ENCODE results near the gene MARVELD2. TPM values are rescaled to one million over a fixed set of nuclear protein-coding genes. Genes with fewer than 3 reads are reported as not detected.
"Not testable (repeated sequence)": the region's sequence is repeated elsewhere in the genome, so short reads cannot be mapped to it uniquely, and the experiment has no call there.

MARVELD2 gene
- polyA plus RNA-seq, 6 donors from 2014 or later = 0.16 to 0.36 (median 0.32) TPM; not detected in 1

- peak overlapping the region in 3 of 6 donors; percentile 23 to 63 (median 34) for H3K27ac Mint-ChIP-seq
- DNase-seq = no peak
- H3K4me3 Mint-ChIP-seq = peak overlapping the region in 6 of 8 donors; percentile 61 to 82 (median 74)
- H3K27me3 Mint-ChIP-seq = no peaks in the 10 kb centered on the region
- peaks cover 6 to 16% of the 10 kb centered on the region in 2 donors for H3K36me3 Mint-ChIP-seq
- H3K4me1 Mint-ChIP-seq = peaks cover 0 to 9% (median 0%) of the 10 kb centered on the region in 3 donors
- H3K9me3 Mint-ChIP-seq = no peaks in the 10 kb centered on the region
- no peak for ATAC-seq (ENCODE audit: low read depth in 2 of 2)
These were observed 1.3 kb downstream of the MARVELD2 start for GRCh38 chr5:69416180-69416579.

GRCh38 chr5:69416699-69417098 is 1.8 kb downstream of the MARVELD2 start:
- Mint-ChIP-seq H3K27ac (peak overlapping the region in 2 of 6 donors; percentile 23 to 34), H3K4me1 (peaks cover 0 to 9% (median 0%) of the 10 kb centered on the region in 3 donors), H3K9me3 (no peaks in the 10 kb centered on the region), H3K36me3 (peaks cover under 1 to 11% of the 10 kb centered on the region in 2 donors), H3K4me3 (peak overlapping the region in 2 of 8 donors; percentile 79 to 82), H3K27me3 (no peaks in the 10 kb centered on the region)
- DNase-seq = no peak
- ATAC-seq (ENCODE audit: low read depth in 2 of 2) = no peak

- H3K4me1 Mint-ChIP-seq = peaks cover 0 to 9% (median 0%) of the 10 kb centered on the region in 3 donors
- peaks cover 0 to 6% (median 6%) of the 10 kb centered on the region in 7 donors for H3K9me3 Mint-ChIP-seq
- no peak overlapping the region for H3K27ac Mint-ChIP-seq
- ATAC-seq (ENCODE audit: low read depth in 2 of 2) = no peak
- H3K36me3 Mint-ChIP-seq = peaks cover 0 to 10% of the 10 kb centered on the region in 2 donors
- H3K27me3 Mint-ChIP-seq = no peaks in the 10 kb centered on the region
- DNase-seq = no peak
- no peak overlapping the region for H3K4me3 Mint-ChIP-seq
These were observed 3.6 kb downstream of the MARVELD2 start for GRCh38 chr5:69418554-69418953.

- H3K9me3 Mint-ChIP-seq = no peaks in the 10 kb centered on the region
- H3K27me3 Mint-ChIP-seq = no peaks in the 10 kb centered on the region
These were observed 16.7 kb downstream of the MARVELD2 start for GRCh38 chr5:69431424-69432303.

DNA sequence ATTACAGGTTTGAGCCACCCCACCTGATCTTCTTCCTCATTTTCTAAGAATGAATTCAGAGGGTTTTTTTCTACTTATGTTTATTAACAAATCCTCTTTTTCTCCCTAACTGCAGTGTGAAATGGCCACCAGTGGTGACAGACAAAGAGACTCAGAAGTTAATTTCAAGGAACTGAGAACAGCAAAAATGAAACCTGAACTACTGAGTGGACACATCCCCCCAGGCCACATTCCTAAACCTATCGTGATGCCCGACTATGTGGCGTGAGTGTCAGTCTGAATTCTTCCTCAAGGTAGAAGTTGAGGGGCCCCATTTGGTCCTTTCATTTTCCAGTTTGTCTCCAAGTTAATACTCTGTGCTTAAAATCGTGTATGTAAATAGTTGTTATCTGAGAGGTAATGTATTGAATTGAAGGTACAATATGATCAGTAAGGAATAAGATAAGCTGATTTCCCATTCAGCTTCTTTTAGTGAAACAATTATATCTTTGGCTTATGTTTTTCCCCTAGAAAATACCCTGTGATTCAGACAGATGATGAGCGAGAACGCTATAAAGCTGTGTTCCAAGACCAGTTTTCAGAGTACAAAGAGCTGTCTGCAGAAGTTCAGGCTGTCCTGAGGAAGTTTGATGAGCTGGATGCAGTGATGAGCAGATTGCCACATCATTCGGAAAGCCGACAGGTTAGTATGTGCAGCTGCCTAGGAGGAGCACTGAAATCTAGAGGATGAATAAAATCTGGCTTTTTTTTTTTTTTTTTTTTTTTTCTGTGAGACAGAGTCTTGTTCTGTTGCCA is 17.7 kb downstream of the MARVELD2 start:
- Mint-ChIP-seq H3K27ac (no peak overlapping the region), H3K4me1 (no peaks in the 10 kb centered on the region), H3K36me3 (no peaks in the 10 kb centered on the region), H3K9me3 (no peaks in the 10 kb centered on the region), H3K4me3 (no peak overlapping the region), H3K27me3 (no peaks in the 10 kb centered on the region)
- ATAC-seq (ENCODE audit: low read depth in 2 of 2) (no peak), DNase-seq (no peak)

More at GRCh38 chr5:69431424-69432303, 16.7 kb downstream of the MARVELD2 start:
- no peak overlapping the region for H3K4me3 Mint-ChIP-seq
- no peak overlapping the region for H3K27ac Mint-ChIP-seq
- H3K36me3 Mint-ChIP-seq = no peaks in the 10 kb centered on the region
- no peak for DNase-seq
- no peaks in the 10 kb centered on the region for H3K4me1 Mint-ChIP-seq
- no peak for ATAC-seq (ENCODE audit: low read depth in 2 of 2)

DNA sequence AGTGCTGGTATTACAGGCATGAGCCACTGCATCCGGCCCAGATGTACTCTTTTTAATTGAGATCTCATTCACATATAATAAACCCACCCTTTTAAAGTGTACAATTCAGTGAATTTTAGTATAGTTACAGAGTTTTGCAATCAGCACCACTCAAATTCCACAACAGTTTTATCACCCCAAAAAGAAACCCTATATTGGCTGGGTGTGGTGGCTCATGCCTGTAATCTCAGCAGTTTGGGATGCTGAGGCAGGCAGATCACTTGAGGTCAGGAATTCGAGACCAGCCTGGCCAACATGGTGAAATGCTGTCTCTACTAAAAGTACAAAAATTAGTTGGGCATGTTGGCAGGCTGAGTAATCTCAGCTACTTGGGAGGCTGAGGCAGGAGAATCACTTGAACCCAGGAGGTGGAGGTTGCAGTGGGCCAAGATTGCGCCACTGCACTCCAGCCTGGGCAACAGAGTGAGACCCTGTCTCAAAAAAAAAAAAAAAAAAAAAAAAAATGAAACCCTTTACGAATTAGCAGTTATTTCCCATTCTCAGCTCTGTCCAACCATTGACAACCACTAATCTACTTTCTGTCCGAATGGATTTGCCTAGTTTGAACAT is 20.5 kb downstream of the MARVELD2 start:
- DNase-seq; H3K4me3 Mint-ChIP-seq; H3K27me3 Mint-ChIP-seq; H3K36me3 Mint-ChIP-seq; H3K4me1 Mint-ChIP-seq; H3K9me3 Mint-ChIP-seq; ATAC-seq (ENCODE audit: low read depth in 2 of 2): not testable (repeated sequence)
- peak overlapping the region in 1 of 6 donors; percentile 11 for H3K27ac Mint-ChIP-seq

GRCh38 chr5:69444127-69444754 is 29.3 kb downstream of the MARVELD2 start:
- DNase-seq = no peak
- peak overlapping the region in 1 of 6 donors; percentile 5 for H3K27ac Mint-ChIP-seq
- H3K9me3 Mint-ChIP-seq = no peaks in the 10 kb centered on the region
- no peaks in the 10 kb centered on the region for H3K36me3 Mint-ChIP-seq
- ATAC-seq (ENCODE audit: low read depth in 2 of 2) = no peak
- no peaks in the 10 kb centered on the region for H3K4me1 Mint-ChIP-seq
- H3K4me3 Mint-ChIP-seq = no peak overlapping the region
- peaks cover 0 to 8% (median 1%) of the 10 kb centered on the region in 3 donors for H3K27me3 Mint-ChIP-seq

DNA sequence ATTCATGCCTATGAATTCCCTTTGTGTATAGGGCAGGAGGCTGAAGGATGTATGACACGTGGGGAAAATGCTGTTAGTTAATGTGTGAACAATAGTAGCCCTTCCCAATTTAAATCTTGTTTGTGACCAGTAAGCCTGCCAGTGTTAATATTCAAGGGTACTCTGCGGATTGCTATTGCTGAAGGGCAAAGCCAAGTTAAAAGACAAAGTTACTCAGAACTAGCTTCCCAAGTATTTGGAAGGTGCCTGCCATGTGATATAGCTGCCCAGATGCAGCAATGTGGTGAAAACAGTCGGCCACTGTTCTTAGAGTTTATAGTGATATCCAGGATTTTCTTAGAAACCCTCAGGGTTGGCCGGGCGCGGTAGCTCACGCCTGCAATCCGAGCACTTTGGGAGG is 34.6 kb downstream of the MARVELD2 start:
- H3K27me3 Mint-ChIP-seq = peaks cover 4 to 8% (median 5%) of the 10 kb centered on the region in 3 donors
- no peak overlapping the region for H3K4me3 Mint-ChIP-seq
- ATAC-seq (ENCODE audit: low read depth in 2 of 2) (no peak), DNase-seq (no peak)
- no peaks in the 10 kb centered on the region for H3K4me1 Mint-ChIP-seq
- no peak overlapping the region for H3K27ac Mint-ChIP-seq
- H3K36me3 Mint-ChIP-seq = no peaks in the 10 kb centered on the region
- H3K9me3 Mint-ChIP-seq = no peaks in the 10 kb centered on the region

GRCh38 chr5:69450116-69450515 is 35.2 kb downstream of the MARVELD2 start:
- Mint-ChIP-seq H3K9me3 (peaks cover 0 to 4% (median 0%) of the 10 kb centered on the region in 7 donors), H3K27me3 (peaks cover 8 to 10% (median 8%) of the 10 kb centered on the region in 3 donors), H3K4me3 (no peak overlapping the region), H3K4me1 (no peaks in the 10 kb centered on the region), H3K36me3 (no peaks in the 10 kb centered on the region), H3K27ac (no peak overlapping the region)
- ATAC-seq (ENCODE audit: low read depth in 2 of 2) = no peak
- no peak for DNase-seq

DNA sequence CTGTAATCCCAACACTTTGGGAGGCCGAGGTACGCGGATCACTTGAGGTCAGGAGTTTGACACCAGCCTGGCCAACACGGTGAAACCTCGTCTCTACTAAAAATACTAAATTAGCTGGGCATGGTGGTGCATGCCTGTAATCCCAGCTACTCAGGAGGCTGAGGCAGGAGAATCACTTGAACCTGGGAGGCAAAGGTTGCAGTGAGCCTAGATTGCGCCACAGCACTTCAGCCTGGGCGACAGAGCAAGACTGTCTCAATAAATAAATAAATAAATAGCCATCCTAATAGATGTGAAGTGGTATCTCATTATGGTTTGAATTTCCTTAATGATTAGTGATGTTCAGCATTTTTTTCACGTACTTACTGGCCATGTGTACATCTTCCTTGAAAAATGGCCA is 35.6 kb downstream of the MARVELD2 start:
- not testable (repeated sequence) for H3K9me3 Mint-ChIP-seq; H3K4me1 Mint-ChIP-seq; DNase-seq; H3K4me3 Mint-ChIP-seq; H3K36me3 Mint-ChIP-seq; ATAC-seq (ENCODE audit: low read depth in 2 of 2); H3K27ac Mint-ChIP-seq
- H3K27me3 Mint-ChIP-seq = peaks cover 8 to 10% (median 8%) of the 10 kb centered on the region in 3 donors

DNA sequence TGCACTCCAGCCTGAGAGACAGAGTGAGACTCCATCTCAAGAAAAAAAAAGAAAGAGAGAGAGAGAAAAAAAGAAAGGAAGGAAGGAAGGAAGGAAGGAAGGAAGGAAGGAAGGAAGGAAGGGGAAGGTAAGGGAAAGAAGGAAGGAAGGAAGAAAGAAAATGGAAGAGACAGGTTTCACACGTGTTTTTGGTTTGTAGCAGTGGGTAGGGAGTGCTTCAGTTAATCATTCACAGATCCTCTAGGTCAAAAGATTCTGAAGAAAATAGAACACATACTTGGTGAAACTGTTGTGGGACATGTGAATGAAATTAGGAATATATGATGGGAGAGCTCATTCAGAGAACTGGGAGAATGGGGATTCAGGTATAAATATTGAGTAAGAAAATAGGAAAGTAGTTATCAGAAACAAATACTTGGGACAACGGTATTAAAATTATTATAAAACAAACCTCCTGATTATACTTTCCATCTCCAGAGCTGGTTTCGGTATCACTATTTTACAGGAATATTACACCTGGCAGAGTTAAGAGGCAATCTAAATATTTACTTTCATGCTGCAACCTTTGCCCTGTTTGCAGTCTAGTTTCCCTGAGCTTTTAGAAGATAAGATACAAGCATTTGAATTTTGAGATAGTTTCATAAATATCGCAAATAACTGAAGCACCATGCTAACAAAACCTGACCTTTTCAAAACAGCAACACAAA is 37.2 kb downstream of the MARVELD2 start:
- peaks cover 5 to 15% (median 8%) of the 10 kb centered on the region in 3 donors for H3K27me3 Mint-ChIP-seq
- no peak overlapping the region for H3K4me3 Mint-ChIP-seq
- H3K27ac Mint-ChIP-seq = peak overlapping the region in 1 of 6 donors; percentile 52
- peaks cover 0 to 10% (median 5%) of the 10 kb centered on the region in 7 donors for H3K9me3 Mint-ChIP-seq
- no peaks in the 10 kb centered on the region for H3K4me1 Mint-ChIP-seq
- no peaks in the 10 kb centered on the region for H3K36me3 Mint-ChIP-seq
- no peak for DNase-seq
- ATAC-seq (ENCODE audit: low read depth in 2 of 2) = no peak

DNA sequence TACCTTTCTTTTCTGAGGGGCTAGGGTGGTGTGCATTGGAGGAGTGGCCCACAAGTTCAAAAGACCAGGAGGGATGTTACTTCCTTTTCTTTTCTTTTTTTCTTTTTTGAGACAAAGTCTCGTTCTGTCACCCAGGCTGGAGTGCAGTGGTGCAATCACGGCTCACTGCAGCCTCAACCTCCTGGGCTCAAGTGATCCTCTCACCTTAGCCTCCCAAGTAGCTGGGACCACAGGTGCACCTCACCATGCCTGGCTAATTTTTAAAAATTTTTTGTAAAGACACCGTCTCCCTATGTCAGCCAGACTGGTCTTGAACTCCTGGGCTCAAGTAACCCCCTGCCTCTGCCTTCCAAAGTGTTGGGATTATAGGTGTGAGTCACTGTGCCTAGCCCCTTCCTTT is 38.6 kb downstream of the MARVELD2 start:
- H3K36me3 Mint-ChIP-seq; DNase-seq; H3K4me1 Mint-ChIP-seq; H3K4me3 Mint-ChIP-seq; H3K27ac Mint-ChIP-seq; ATAC-seq (ENCODE audit: low read depth in 2 of 2): not testable (repeated sequence)
- peaks cover 0 to 10% (median 5%) of the 10 kb centered on the region in 7 donors for H3K9me3 Mint-ChIP-seq
- H3K27me3 Mint-ChIP-seq = peaks cover 0 to 16% (median 8%) of the 10 kb centered on the region in 3 donors
